Spleen (tissue), 7 donors: Measurements from ENCODE around the gene NUTM2D.
"Not testable (repeated sequence)": the region's sequence is repeated elsewhere in the genome, so short reads cannot be mapped to it uniquely, and the experiment has no call there.

Experiments used
- CTCF ChIP-seq, 11 experiments: fragments of 200-600 bp in 7 of 11; fragments of 450-650 bp in 4 of 11; sonication (generic) in 4 of 11; IDR thresholded peaks in 8 of 11; conservative IDR thresholded peaks in 3 of 11; 1 replicate in 7 of 11; 2 replicates in 4 of 11; pipeline versions ENCODE4 v1.4.0 to v1.8.0; 2016 to 2021; ENCODE audit warnings: antibody characterized with exemption in 11 of 11, inconsistent platforms in 4 of 11, mild to moderate bottlenecking in 1 of 11
- POLR2A ChIP-seq, 3 donors: fragments of 450-650 bp; IDR thresholded peaks; one replicate each; pipeline ENCODE4 v1.5.1; 2017; ENCODE audit warnings: antibody characterized with exemption in 3 of 3, mild to moderate bottlenecking in 1 of 3
- POLR2AphosphoS5 ChIP-seq, 3 donors: sonication (generic); formaldehyde crosslinking; IDR thresholded peaks; one replicate each; pipeline ENCODE4 v1.5.1; 2017; ENCODE audit warnings: antibody characterized with exemption in 3 of 3
- donor health status: DM: no; HTN: no; CAD: no; lungs with moderate emphysema.
- donor health status: DM: no; HTN: no; CAD: no.
- donor health status: DM: no; HTN: no; CAD: no.

- not testable (repeated sequence) for TF ChIP-seq CTCF (IDR thresholded peaks at IDR 0.05 in 8 of 11, conservative IDR thresholded peaks at IDR 0.05 in 3 of 11); POLR2AphosphoS5 (IDR thresholded peaks at IDR 0.05); POLR2A (IDR thresholded peaks at IDR 0.05)
These were observed 43.1 kb upstream of the NUTM2D start for GRCh38 chr10:87314360-87314973.
